A549 treated with RU486 at 1 μM for 4 hours (cell line): ENCODE results near the gene USP17L30. TPM values are rescaled to one million over a fixed set of nuclear protein-coding genes. Genes with fewer than 3 reads are reported as not detected.

ENCODE experiments used
- total RNA-seq: library from RNA; stranded (reverse); fragments of 200-300 nt; extraction: Qiagen RNA extraction; gene quantifications from 5 replicates; pipeline ENCODE4 v1.2.3, GENCODE V29; 2022; ENCODE audit warnings: low read depth

Gene USP17L30
- total RNA-seq, result not detected in 5 replicates

GRCh38 chr4:9362829-9363228 lies at the start of gene USP17L30:
Gene USP17L30, plus strand, starts transcription at chr4:9363129. Its CDS starts 0 bp downstream, at chr4:9363129.

GRCh38 chr4:9324865-9325264 lies 38.1 kb upstream of the USP17L30 start, which contains the start of gene USP17L24:
Gene USP17L24, plus strand, starts transcription at chr4:9325165. Its CDS starts 0 bp downstream, at chr4:9325165.

GRCh38 chr4:9329611-9330010 lies 33.3 kb upstream of the USP17L30 start, which contains the start of gene USP17L25:
Gene USP17L25, plus strand, starts transcription at chr4:9329911. Its CDS starts 0 bp downstream, at chr4:9329911.

GRCh38 chr4:9334358-9334757 lies 28.6 kb upstream of the USP17L30 start, which contains the start of gene USP17L26:
Gene USP17L26, plus strand, starts transcription at chr4:9334658. Its CDS starts 0 bp downstream, at chr4:9334658.

GRCh38 chr4:9339103-9339502 lies 23.8 kb upstream of the USP17L30 start, which contains the start of gene USP17L5:
Gene USP17L5, plus strand, starts transcription at chr4:9339403. Its CDS starts 0 bp downstream, at chr4:9339403.

GRCh38 chr4:9343848-9344247 lies 19.1 kb upstream of the USP17L30 start, which contains the start of gene USP17L27:
Gene USP17L27, plus strand, starts transcription at chr4:9344148. Its CDS starts 0 bp downstream, at chr4:9344148.

GRCh38 chr4:9348593-9348992 lies 14.3 kb upstream of the USP17L30 start, which contains the start of gene USP17L28:
Gene USP17L28, plus strand, starts transcription at chr4:9348893. Its CDS starts 0 bp downstream, at chr4:9348893.

GRCh38 chr4:9353338-9353737 lies 9.6 kb upstream of the USP17L30 start, which contains the start of gene USP17L29:
Gene USP17L29, plus strand, starts transcription at chr4:9353638. Its CDS starts 0 bp downstream, at chr4:9353638.

Other genes starting within 250 kb of the USP17L30 start
- not detected in 5 replicates for gene FAM90A26, start 192.7 kb upstream of the USP17L30 start, total RNA-seq
- not detected in 5 replicates for gene USP17L10, start 152.5 kb upstream of the USP17L30 start, total RNA-seq
- gene USP17L11, start 147.7 kb upstream of the USP17L30 start, total RNA-seq, result not detected in 5 replicates
- not detected in 5 replicates for gene USP17L12, start 143.0 kb upstream of the USP17L30 start, total RNA-seq
- gene USP17L13, start 138.2 kb upstream of the USP17L30 start, total RNA-seq, result not detected in 5 replicates
- gene USP17L15, start 128.7 kb upstream of the USP17L30 start, total RNA-seq, result not detected in 5 replicates
- not detected in 5 replicates for gene USP17L17, start 119.2 kb upstream of the USP17L30 start, total RNA-seq
- not detected in 5 replicates for gene USP17L18, start 114.5 kb upstream of the USP17L30 start, total RNA-seq
- gene USP17L19, start 109.8 kb upstream of the USP17L30 start, total RNA-seq, result not detected in 5 replicates
- not detected in 5 replicates for gene USP17L20, start 105.0 kb upstream of the USP17L30 start, total RNA-seq
- not detected in 5 replicates for gene USP17L21, start 100.3 kb upstream of the USP17L30 start, total RNA-seq
- gene USP17L22, start 95.5 kb upstream of the USP17L30 start, total RNA-seq, result not detected in 5 replicates
- not detected in 5 replicates for gene USP17L24, start 38.0 kb upstream of the USP17L30 start, total RNA-seq
- gene USP17L25, start 33.2 kb upstream of the USP17L30 start, total RNA-seq, result not detected in 5 replicates
- gene USP17L26, start 28.5 kb upstream of the USP17L30 start, total RNA-seq, result not detected in 5 replicates
- not detected in 5 replicates for gene USP17L5, start 23.7 kb upstream of the USP17L30 start, total RNA-seq
- not detected in 5 replicates for gene USP17L27, start 19.0 kb upstream of the USP17L30 start, total RNA-seq
- not detected in 5 replicates for gene USP17L28, start 14.2 kb upstream of the USP17L30 start, total RNA-seq
- not detected in 5 replicates for gene USP17L29, start 9.5 kb upstream of the USP17L30 start, total RNA-seq
- not detected in 5 replicates for gene DEFB131A, start 81.3 kb downstream of the USP17L30 start, total RNA-seq